ENCODE data around the gene GHR.
"Not testable (repeated sequence)": the region's sequence is repeated elsewhere in the genome, so short reads cannot be mapped to it uniquely, and the experiment has no call there.

The GHR gene

GRCh38 chr5:42721484-42721883, 298.2 kb downstream of the GHR start:
- Histone ChIP-seq H3K27ac (no peak overlapping the region), H3K4me3 (no peak overlapping the region)
- DNase-seq (ENCODE audit: low spot score) = no peak
- TF ChIP-seq, protein P1, sequence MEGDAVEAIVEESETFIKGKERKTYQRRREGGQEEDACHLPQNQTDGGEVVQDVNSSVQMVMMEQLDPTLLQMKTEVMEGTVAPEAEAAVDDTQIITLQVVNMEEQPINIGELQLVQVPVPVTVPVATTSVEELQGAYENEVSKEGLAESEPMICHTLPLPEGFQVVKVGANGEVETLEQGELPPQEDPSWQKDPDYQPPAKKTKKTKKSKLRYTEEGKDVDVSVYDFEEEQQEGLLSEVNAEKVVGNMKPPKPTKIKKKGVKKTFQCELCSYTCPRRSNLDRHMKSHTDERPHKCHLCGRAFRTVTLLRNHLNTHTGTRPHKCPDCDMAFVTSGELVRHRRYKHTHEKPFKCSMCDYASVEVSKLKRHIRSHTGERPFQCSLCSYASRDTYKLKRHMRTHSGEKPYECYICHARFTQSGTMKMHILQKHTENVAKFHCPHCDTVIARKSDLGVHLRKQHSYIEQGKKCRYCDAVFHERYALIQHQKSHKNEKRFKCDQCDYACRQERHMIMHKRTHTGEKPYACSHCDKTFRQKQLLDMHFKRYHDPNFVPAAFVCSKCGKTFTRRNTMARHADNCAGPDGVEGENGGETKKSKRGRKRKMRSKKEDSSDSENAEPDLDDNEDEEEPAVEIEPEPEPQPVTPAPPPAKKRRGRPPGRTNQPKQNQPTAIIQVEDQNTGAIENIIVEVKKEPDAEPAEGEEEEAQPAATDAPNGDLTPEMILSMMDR (IDR thresholded peaks at IDR 0.05) = no peak

GRCh38 chr5:42734531-42735058, 311.4 kb downstream of the GHR start:
- not testable (repeated sequence) for H3K4me3 ChIP-seq; H3K27ac ChIP-seq; DNase-seq (ENCODE audit: low spot score)

GRCh38 chr5:42740920-42741319, 317.7 kb downstream of the GHR start:
- Histone ChIP-seq H3K4me3 (no peak overlapping the region), H3K27ac (no peak overlapping the region)
- TF ChIP-seq, protein P1 (IDR thresholded peaks at IDR 0.05) = no peak
- no peak for DNase-seq (ENCODE audit: low spot score)

GRCh38 chr5:42745426-42745825, 322.2 kb downstream of the GHR start:
- TF ChIP-seq, protein P1 (IDR thresholded peaks at IDR 0.05) = no peak
- no peak overlapping the region for H3K4me3 ChIP-seq
- no peak overlapping the region for H3K27ac ChIP-seq
- no peak for DNase-seq (ENCODE audit: low spot score)

GRCh38 chr5:42745856-42746255, 322.6 kb downstream of the GHR start:
- Histone ChIP-seq H3K27ac (no peak overlapping the region), H3K4me3 (no peak overlapping the region)
- TF ChIP-seq, protein P1 (IDR thresholded peaks at IDR 0.05) = no peak

GRCh38 chr5:42749020-42749419, 325.8 kb downstream of the GHR start:
- DNase-seq (ENCODE audit: low spot score) = no peak
- H3K27ac ChIP-seq = no peak overlapping the region
- no peak overlapping the region for H3K4me3 ChIP-seq
- TF ChIP-seq, protein P1 (IDR thresholded peaks at IDR 0.05) = no peak

More at GRCh38 chr5:42745856-42746255, 322.6 kb downstream of the GHR start:
- DNase-seq (ENCODE audit: low spot score) = no peak

DNA sequence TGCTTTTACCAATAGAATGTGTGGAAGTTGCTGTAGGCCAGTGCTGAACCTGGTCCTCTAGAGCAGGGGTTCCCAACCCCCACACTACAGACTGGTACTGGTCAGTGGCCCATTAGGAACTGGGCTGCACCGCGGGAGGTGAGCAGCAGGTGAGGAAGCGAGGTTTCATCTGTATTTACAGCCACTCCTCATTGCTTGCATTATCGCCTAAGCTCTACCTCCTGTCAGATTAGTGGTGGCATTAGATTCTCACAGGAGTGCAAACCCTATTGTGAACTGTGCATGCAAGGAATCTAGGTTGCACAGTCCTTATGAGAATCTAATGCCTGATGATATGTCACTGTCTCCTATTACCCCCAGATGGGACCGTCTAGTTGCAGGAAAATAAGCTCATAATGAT, 327.3 kb downstream of the GHR start:
- no peak overlapping the region for H3K4me3 ChIP-seq
- no peak overlapping the region for H3K27ac ChIP-seq
- no peak for DNase-seq (ENCODE audit: low spot score)
- TF ChIP-seq, protein P1 (IDR thresholded peaks at IDR 0.05) = no peak

DNA sequence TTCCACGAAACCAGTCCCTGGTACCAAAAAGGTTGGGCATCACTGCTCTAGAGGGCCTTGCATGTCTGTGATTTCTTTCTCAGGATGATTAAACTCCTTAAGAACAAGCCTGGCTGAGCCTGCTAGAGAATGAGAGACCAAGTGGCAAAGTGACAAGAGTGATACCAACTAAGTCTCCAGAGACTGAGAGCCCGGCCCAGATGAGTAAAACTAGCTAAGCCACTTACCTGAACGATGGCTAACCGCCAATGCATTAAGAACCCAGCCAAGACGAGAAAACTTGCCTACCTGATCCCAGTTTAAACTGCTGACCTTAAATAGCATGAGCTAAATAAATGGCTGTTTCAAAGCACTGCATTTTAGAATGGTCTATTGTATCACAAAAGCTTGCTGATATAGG, 327.8 kb downstream of the GHR start:
- no peak for DNase-seq (ENCODE audit: low spot score)
- TF ChIP-seq, protein P1 (IDR thresholded peaks at IDR 0.05) = no peak
- Histone ChIP-seq H3K27ac (no peak overlapping the region), H3K4me3 (no peak overlapping the region)

Measured in coronary artery (tissue), 2 donors.